ENCODE data around the gene LINC00237. TPM values are rescaled to one million over a fixed set of nuclear protein-coding genes. Genes with fewer than 3 reads are reported as not detected.

LINC00237 gene
- total RNA-seq, 1 donor, result not detected

GRCh38 chr20:21089391-21089790, 16.8 kb downstream of the LINC00237 start:
- no peak overlapping the region for H3K4me3 ChIP-seq (ENCODE audit: low read depth, low read length)
- TF ChIP-seq CTCF (IDR thresholded peaks at IDR 0.05; ENCODE audit: insufficient read depth, low read length), result no peak
- DNase-seq (ENCODE audit: low read depth), result no peak

- DNase-seq (ENCODE audit: low read depth), result no peak
- TF ChIP-seq CTCF (IDR thresholded peaks at IDR 0.05; ENCODE audit: insufficient read depth, low read length), result no peak
- H3K4me3 ChIP-seq (ENCODE audit: low read depth, low read length), result no peak overlapping the region
Observed at GRCh38 chr20:21087862-21088540, 18.2 kb downstream of the LINC00237 start.

- no peak for TF ChIP-seq CTCF (IDR thresholded peaks at IDR 0.05; ENCODE audit: insufficient read depth, low read length)
- no peak for DNase-seq (ENCODE audit: low read depth)
- no peak overlapping the region for H3K4me3 ChIP-seq (ENCODE audit: low read depth, low read length)
Observed at GRCh38 chr20:21083825-21084325, 22.3 kb downstream of the LINC00237 start.

GRCh38 chr20:21082584-21082983, 23.6 kb downstream of the LINC00237 start:
- no peak for TF ChIP-seq CTCF (IDR thresholded peaks at IDR 0.05; ENCODE audit: insufficient read depth, low read length)
- H3K4me3 ChIP-seq (ENCODE audit: low read depth, low read length), result no peak overlapping the region
- no peak for DNase-seq (ENCODE audit: low read depth)

GRCh38 chr20:21077809-21078345, 28.3 kb downstream of the LINC00237 start:
- DNase-seq (ENCODE audit: low read depth), result no peak

GRCh38 chr20:21076073-21076472, 30.1 kb downstream of the LINC00237 start:
- H3K4me3 ChIP-seq (ENCODE audit: low read depth, low read length), result no peak overlapping the region
- no peak for TF ChIP-seq CTCF (IDR thresholded peaks at IDR 0.05; ENCODE audit: insufficient read depth, low read length)
- no peak for DNase-seq (ENCODE audit: low read depth)

More at GRCh38 chr20:21077809-21078345, 28.3 kb downstream of the LINC00237 start:
- H3K4me3 ChIP-seq (ENCODE audit: low read depth, low read length), result no peak overlapping the region
- no peak for TF ChIP-seq CTCF (IDR thresholded peaks at IDR 0.05; ENCODE audit: insufficient read depth, low read length)

All from fibroblast of the aortic adventitia (primary cell).